Hindlimb muscle (tissue), 1 donor: ENCODE results near the gene CAPZB. TPM values are rescaled to one million over a fixed set of nuclear protein-coding genes. Genes with fewer than 3 reads are reported as not detected.

Source experiments
- DNase-seq: peaks from one replicate; pipeline ENCODE4 v3.0.0-alpha.2; 2013
- polyA plus RNA-seq: library from polyadenylated mRNA; unstranded; fragments of 120-200 nt; gene quantifications from one replicate; pipeline ENCODE4 v1.2.1, GENCODE V29; 2013; ENCODE audit not compliant: insufficient read length

The CAPZB gene
- polyA plus RNA-seq, 1 donor: 285 TPM

DNA sequence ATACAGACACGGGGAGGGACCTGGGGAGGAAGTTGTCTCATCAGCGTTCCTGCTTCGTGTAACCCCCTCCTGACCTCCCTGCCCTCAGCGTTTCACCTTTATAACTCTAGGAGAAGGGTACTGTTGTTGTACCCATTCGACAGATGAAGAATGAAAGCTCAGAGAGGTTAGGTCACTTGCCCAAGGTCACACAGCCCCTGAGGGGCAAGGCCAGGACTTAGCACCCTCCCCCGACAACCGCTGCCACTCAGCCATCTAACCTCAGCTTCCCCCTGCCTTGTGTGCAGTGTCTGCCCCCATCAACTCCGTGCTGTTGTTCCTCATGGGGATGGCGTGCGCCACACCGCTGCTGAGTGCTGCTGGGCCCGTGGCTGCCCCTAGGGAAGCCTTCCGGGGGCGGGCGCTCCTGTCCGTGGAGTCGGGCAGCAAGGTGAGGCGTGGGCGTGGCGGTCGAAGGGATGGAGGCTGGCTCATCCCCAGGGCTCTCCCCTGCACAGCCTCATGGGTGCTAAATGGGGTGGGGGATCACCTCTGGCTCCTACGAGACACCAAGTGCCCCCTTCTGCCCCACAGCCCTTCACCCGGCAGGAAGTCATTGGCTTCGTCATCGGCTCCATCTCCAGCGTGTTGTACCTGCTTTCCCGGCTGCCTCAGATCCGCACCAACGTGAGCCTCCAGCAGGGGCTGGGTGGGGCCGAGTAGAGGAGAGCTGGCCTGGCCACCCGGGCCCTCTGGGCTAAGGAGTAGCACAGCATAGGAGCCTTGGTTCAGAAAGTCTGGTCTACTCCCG, 159.2 kb downstream of the CAPZB start:
- no peak for DNase-seq

DNA sequence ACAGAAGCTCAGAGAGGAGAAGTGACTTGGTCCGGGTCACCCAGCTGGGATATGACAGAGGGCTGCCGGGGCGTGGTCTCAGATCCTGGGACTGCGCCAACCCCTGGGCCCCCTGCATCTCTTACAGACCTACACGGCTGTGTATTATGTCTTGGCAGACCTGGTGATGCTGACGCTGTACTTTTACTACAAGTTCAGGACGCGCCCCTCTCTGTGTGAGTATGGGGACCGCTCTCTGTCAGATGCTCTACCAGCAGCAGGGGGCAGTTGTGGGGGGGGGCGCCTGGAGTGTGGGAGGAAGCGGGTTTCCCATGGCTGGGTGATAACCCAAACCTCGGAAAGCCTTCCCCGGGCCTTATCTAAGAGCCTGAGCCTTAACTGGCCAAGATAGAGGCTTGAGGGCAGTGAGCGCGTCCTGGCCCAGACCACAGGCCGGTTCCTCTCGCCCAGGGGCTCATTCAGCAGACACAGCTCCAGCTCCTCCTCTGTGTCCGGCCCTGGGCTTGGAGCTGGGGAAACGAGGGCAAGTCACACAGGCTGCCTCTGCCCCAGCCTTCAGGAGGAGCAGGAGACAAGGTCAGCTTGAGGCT, 159.9 kb downstream of the CAPZB start:
- DNase-seq: no peak

DNA sequence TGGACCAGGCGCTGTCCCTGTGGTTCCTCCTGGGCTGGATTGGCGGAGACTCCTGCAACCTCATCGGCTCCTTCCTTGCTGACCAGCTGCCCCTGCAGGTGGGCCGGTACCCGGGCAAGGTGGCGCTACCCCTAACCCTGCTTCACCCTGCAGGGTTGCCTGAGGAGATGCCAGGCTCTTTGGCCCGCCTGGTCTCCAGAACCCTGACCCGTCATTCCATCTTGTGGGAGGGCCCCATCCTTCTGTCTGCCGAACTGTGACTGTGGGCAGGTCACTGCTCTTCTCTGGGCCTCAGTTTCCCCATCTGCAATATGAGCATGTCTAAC, 160.7 kb downstream of the CAPZB start:
- DNase-seq: no peak

DNA sequence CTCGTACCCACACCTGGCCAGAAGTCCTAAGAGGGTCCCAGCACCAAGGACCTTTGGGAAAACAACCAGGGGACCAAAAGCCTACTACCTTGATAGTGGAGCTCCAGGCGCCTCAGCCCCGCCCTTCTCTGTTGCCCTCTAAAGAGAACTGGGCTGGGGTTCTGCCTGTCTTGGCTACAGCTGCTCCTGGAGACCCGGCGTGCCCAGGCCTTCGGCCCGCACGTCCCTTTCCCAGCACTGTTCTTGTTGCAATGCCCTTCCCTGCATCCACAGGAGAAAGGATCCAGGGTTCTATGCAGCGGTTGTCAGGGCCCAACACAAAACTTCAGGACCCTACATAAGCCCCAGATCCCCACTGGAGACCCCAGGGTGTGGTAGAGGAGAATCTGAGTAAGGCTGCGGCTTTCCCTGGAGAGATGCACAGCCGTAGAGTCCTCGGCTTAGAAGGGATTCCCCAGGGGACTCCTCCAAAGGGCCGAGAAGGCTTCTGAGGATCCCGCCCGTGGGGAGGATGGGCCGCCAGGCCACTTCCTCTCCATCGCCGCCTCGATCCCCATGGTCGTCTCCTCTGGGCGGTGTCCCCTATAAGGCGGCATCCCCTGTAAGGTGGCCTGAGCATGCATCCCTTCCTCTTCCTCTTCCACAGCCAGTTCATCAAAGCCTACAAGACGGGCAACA, 161.2 kb downstream of the CAPZB start:
- DNase-seq: no peak

DNA sequence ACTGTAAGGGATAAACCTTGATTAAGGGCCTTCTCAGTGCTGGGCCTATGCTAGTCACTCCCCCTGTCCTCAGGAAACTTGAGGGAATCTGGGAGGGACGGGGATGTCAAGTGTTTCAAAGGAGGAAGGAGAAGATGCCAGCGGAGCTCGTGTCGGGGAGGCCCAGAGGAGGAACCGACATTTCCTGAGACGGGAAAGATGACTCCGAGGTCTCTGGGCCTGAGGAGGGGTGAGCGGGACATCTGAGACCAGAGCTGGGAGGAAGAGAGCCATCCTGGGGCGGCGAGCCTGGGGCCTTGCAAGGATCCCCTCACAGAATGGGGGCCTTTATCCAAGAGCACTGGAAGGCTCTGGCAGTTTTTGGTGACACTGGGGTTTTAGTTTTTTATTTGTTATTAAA, 162.9 kb downstream of the CAPZB start:
- DNase-seq: no peak

DNA sequence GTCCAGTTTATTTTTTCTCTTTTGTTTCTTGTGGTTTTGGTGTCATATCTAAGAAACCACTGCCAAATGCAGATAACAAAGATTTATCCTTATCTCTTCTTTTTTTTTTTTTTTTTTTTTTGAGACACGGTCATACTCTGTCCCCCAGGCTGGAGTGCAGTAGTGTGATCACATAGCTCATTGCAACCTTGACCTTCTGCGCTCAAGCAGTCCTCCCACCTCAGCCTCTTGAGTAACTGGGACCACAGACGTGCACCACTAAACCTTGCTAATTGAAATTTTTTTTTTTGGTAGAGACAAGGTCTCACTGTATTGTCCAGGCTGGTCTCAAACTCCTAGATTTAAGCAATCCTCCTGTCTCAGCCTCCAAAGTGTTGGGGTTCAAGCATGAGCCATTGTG, 164.3 kb downstream of the CAPZB start:
- no peak for DNase-seq

DNA sequence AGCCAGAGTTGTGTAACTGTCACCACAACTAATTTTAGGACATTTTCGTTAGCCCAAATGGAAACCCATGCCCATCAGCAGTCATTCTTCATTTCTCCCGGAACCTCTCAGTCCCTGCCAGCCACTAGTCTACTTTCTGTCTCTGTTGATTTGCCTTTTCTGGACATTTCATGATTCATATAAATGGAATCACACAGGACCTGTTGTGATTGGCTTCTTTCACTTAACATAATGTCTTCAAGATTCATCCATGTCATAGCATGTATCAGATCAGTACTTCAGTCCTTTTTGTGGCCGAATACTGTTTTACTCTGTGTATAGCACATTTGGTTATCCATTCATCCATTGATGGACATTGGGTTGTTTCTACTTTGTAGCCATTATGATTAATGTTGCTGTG, 166.1 kb downstream of the CAPZB start:
- DNase-seq: no peak

DNA sequence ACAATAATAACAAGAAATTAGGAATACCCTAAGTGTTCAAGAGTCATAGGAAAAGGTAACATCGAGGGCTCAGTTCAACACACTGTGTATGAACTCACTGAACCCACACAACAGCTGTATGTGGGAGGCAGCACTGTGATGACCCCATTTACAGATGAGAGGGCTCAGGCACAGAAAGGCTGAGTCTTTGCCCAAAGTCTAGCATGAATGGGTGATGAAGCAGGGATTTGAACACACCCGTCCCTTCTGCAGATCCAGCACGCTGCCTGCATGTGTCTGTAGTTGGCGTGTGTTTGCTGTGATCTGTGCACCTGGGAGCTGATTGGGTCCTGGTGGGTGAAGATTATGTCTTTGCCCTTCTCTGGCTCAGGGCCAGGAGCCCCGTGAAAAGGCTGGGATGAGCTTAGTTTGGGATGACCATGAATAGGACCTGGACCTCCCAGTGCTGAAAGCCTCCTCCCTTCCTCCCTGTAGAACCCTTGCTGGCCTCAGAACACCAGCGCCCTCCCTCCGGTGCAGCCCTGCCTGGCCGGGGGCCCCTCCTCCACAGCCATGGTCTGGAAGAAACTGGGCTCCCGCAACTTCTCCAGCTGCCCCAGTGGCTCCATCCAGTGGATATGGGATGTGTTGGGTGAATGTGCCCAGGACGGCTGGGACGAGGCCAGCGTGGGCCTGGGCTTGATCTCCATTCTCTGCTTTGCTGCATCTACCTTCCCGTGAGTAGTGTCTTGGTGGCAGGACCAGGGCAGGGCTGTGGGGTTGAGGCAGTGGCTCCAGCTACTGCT, 168.0 kb downstream of the CAPZB start:
- no peak for DNase-seq

DNA sequence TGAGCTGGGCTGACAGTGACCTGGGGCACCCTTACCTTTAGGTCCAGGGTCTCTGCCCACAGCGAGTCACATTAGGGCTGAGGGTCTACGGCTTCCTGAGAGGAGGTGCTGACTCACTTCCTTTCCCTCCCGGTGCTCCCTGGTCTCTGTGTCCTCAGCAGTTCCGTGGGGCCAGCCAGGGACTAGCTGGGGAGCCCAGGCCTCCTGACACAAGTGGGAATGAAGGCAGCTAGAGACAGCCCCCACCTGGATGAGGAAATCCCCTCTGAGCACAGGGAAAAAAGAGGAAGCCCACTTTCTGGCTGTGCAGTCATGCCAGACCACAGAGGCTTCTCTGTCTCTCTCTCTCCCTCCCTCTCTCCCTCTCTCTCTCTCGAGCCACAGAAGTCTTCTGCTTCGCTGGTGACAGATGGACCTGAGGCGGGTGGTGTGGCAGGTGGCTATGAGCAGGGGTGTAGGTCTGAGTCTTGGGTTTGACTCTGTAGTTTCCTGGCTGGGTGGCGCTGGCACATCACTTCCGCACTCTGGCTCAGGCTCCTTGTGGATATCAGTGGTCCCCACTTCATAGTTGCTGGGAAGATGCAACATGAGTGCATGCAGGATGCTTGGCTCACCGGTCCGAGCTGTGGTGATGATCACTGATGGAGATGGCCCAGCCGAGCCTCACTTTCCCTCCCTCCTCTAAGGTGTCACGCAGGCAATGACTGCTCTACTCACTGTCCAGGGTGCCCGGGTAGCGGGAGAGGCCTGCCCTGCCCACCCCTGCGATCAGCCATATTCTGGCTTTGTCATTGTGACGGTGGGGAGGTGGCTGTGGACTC, 169.8 kb downstream of the CAPZB start:
- no peak for DNase-seq

DNA sequence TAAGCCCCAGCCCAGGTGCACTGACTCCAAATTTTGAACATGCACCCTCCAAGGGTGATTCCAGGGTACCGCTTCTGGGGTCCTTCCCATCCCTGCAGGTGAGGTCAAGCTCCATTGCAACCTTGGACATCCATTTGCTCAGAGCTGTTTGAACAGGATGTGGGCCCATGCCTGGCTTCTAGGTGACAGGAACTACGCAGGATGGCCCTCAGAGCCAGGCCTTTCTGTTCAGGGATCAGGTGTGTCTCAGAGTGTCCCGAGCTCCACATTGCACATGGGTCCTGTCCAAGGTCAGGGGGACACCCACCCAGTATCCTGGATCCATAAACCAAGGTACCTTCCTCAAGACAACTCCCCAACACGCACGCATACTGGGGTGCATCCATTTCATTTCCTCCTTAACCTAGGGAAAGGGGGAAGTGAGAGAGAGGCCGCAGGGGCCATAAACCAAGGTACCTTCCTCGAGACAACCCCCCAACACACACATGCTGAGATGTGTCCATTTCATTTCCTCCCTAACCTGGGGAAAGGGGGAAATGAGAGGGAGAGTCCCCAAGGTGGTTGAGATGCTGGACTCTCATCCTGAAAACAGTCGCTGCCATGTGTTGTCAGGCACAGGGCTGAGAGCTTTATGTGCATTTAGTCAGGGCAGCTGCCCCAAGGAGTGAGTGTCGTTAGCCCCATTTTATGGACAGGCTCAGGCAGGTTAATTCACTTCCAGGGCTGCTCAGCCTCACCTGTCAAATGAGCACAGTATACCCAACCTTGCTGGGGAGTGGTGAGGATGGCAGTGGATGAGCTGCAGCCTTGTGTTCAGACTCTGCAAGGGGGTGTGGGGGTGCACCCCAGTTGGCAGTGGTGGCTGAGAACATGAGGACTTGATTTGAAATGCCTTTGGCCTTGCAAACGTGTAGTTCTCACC, 171.1 kb downstream of the CAPZB start:
- no peak for DNase-seq

DNA sequence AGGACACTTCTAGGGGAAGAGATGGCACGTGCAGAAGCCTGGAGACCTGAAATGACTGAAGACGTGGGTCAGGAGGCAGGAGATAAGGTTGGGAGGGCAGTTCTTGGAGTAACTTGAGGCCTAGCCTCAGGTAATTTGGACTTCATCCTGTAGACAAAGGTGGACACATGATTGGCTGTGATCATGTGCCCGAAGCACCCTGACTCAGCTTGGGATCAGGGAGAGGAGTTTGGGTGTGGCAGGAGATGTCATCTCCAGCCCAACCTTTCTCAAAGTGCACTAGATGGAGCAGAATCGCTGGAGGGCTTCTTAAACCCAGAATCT, 171.7 kb downstream of the CAPZB start:
- DNase-seq: no peak

DNA sequence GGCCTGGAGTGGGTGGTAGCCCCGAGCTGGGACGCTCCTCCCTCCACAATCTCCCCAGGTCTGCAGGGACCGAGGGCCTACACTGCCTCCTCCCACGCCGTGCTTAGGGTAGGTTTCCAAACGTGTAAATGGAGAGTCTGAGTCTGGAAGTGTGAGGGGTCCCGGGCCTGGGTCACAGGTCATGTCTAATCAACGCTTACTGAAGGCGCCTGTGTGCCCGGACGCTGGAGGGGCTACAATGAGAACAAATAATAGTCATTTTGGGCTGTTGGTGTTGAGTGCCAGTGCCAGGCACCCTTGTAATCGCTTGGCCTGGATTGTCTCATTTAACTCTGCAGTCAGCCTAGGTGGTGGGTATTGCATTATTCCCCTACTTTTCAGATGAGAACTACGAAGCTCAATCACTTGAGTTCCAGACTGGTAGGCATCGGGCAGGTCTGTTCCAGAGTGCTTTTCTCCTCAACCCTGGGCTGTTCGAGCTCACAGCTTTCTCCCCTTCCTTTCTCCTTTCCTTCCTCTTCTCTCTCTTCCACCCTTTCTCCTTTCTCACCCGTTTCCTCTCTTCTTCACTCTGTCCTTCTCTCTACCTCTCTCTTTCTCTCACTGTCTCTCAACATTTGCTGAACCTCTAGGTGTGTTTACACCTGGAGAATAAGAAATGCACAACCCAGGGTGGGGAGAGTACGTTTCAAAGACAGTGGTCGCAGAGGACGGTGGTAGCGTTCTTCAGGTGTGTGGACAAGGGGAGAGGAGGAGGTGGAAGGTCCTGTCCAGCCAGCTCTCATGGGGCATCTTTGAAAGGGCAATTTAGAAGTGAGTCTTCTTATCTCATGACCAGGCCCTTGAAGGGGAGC, 172.3 kb downstream of the CAPZB start:
- DNase-seq: no peak

DNA sequence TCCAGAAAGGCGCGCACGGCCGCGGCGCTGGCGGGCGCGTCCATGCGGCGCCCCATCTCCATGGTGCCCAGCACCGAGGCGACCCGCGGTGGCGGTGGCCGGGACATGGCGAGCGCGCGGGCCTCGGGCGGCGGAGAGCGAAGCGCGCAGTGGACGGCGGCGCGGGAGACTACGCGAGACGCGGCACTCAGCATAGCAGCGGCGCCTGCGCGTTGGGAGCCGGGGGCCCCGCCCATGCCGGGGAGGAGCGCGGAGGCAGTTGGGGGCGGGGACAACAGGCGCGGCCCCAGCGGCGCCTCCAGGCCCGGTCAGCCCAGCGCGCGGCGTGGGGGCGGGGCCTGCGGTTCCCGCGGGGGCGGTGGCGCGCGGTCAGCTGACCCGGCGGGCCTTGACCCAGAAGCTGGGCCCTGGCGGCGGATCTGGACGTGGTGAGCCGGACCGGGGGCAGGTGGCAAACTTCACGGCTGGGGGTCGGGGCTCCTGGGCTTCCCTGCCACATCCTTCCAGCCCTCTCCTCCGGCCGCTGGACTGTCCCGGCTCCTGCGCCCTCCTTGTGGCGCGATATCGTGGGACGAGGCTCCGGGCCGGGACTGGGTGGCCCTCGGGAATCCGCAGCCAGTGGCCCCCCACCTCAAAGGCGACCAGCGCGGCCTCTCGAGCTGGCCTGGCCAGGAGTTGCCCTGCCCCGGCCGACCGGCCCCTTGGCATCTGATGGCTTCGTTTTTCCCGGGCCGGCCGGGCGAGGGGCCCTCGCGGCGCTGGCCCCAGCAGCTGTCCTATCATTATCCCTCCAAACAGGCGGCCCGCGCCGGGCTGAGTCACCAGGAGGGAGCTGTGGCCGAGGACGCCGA, 173.2 kb downstream of the CAPZB start, which contains the start of the genes AKR7A2 and SLC66A1:
AKR7A2 (minus strand) TSS at position 214 of the 851 bp plus-strand sequence; CDS start at position 194, 20 bp downstream.
SLC66A1 (plus strand) TSS at position 396 of the 851 bp plus-strand sequence. CDS start 5,352 bp downstream, outside the sequence.
- DNase-seq: peak; percentile 96

DNA sequence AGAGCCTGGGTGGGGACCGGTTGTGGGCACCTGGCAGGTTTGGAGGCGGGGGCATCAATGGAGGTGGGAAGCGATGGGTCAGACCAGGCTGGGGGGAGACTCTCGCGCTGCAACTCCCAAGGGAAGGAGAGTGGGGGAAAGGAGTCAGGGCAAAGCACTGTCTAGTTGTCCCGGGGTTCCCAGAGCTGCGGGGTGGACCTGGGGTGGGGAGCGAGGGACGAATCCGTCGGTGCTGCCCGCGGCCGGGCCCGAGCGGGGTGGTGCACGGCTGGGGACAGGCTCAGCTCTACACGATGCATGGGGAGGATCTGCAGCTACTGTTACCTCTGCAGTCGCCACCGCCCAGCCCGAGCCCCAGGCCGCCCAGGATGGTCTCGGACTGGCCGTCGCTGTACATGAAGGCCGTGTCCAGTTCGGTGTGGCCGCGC, 173.8 kb downstream of the CAPZB start:
- no peak for DNase-seq

DNA sequence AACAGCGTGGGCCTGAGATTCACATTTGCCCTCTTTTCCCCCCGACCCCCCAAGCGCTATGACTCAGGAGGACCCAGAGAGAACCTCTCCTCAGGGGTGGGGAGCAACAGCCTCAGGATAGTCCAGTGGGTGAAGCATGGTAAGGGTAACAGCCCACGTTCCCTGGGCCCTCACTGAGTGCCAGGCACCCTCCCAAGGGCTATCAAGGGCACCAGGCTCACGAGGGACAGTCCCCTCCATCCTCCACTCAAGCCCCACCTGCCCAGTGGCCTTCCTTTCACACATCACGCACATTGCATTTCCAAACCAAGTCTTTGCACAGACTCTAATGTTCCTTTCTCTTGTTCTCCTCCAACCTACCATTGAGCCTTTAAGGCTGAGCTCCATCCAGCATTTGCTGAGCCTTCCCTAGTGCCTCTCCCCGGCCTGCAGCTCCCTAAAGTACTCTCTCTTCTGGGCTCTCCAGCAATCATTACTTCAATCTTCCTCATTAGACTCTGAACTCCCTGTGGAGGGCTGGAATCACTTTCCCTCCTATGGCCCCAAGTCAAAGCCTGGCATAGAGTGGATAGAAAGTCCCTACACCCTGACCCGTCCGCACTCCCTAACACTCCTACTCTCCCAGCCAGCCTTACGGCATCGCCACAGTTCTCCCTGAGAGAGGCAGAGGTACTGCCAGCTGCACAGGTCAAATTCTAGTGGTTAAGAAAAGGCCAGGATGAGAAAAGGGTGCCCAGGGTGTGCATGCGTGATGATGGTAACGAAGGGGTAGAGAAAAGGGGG, 174.4 kb downstream of the CAPZB start:
- DNase-seq: no peak

DNA sequence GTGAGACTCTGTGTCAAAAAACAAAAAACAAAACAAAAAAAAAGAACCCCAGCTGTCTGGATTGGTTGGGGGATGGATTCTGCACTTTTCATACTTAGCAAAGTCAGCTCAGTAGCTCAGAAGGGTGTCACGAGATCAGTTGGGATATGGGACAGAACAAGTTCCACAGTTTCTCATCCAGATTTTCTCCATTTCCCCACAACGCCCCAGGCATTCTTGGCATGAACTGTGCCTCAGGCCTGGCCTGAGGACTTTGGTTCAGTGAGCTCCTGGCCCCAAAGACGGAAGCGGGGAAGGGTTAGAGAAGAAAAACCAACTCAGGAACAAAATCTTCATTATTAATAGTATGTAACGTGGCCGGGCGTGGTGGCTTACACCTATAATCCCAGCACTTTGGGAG, 175.3 kb downstream of the CAPZB start:
- DNase-seq: no peak

DNA sequence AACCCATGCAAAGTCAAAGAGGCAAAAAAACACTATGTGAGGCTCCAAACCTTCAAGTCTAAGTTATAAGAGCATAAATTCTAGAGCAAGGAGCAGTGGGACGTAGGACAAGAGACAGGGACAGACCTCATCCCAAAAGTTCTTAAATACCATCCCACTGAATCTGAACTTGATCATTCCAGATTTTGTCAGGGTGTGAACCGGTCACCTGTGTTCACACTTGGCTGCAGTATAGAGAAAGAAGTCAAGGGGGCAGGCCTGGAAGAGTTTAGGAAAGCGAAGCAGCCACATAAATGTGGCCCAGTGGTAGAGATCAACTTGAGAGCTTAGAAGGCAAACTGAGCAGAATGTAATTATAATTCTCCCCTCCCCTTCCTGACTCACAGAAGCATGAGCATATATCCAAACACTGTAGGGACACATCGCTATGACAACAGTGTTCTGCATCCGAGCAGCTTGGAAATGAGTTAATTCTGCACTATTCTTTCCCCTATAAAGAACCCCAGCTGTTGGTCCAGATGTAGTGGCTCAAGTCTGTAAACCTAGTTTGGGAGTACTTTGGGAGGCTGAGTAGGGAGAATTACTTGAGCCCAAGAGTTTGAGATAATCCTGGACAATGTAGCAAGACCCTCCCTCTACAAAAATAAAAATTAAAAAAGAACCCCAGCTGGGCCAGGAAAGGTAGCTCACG, 176.1 kb downstream of the CAPZB start:
- DNase-seq: no peak

DNA sequence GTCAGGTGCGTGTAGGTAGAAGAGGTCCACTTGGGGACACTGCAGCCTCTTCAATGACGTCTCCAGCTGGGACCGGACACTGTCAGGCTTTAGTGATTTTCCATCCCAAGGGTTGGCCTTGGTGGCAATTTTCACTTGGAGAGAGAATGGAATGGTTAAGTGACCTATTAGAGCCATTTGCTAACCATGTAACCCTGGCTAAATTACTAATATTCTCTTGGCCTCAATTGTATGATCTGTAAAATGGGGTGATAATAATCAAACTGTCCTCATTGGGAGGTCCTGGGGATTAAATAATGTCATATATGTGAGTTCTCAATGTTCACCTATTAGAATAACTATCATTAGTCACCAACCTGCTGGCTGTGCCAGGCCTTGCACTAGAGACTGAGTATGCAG, 176.8 kb downstream of the CAPZB start:
- DNase-seq: no peak
